Fibroblast of lung (primary cell): ENCODE measurements around the gene PDE11A.

Source experiments
- CTCF ChIP-seq, 2 donors: IDR thresholded peaks in 1 of 2; conservative IDR thresholded peaks in 1 of 2; 1 replicate in 1 of 2; 2 replicates in 1 of 2; pipeline ENCODE4 v1.5.1; 2011 to 2012; ENCODE audit warnings: low read length in 2 of 2, control low read depth in 1 of 2, inconsistent platforms in 1 of 2, low read depth in 1 of 2, mild to moderate bottlenecking in 1 of 2
- EZH2 ChIP-seq: IDR thresholded peaks from 2 replicates; pipeline ENCODE4 v1.5.1; 2012; ENCODE audit warnings: low read length, control low read depth, mild to moderate bottlenecking; ENCODE audit errors: missing control alignments

GRCh38 chr2:177612659-177613058 lies 459.9 kb downstream of the PDE11A start:
- no peak for TF ChIP-seq CTCF (conservative IDR thresholded peaks at IDR 0.05 in 1 of 2, IDR thresholded peaks at IDR 0.05 in 1 of 2; ENCODE audit: low read depth in 1 of 2, low read length in 2 of 2)
- TF ChIP-seq EZH2 = no peak
